Activated T-helper 9 cell treated with anti-CD3 and anti-CD28 coated beads, Interleukin-2, amount 50 U/mL, for 16 hours (primary cell): ENCODE results near the gene THOC6.
"Not testable (repeated sequence)": the region's sequence is repeated elsewhere in the genome, so short reads cannot be mapped to it uniquely, and the experiment has no call there.

ENCODE experiments used
- DNase-seq: peaks from one replicate; pipeline ENCODE4 v3.0.0-alpha.2; 2020; ENCODE audit warnings: low read depth

The THOC6 gene

GRCh38 chr16:3054965-3055733, 31.3 kb downstream of the THOC6 start:
- DNase-seq = no peak

DNA sequence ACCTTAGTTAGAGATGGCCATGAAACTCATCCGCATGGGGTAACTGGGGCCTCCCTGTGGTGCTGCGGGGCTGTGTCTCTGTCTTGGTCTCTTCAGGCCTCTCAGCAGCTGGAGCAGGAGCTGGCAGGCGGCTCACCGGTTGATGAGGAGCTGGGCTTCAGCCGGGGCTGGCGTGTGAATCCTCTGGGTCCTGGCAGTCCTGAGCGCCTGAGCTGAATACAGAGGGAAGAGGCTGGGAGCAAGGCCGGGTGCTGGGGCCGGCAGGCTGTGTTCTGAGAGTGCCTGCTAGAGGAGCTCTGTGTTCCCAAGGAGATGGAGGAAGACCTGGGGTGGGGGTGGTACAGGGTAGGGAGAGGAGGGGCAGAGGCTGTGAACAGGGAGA, 31.9 kb downstream of the THOC6 start:
- not testable (repeated sequence) for DNase-seq

DNA sequence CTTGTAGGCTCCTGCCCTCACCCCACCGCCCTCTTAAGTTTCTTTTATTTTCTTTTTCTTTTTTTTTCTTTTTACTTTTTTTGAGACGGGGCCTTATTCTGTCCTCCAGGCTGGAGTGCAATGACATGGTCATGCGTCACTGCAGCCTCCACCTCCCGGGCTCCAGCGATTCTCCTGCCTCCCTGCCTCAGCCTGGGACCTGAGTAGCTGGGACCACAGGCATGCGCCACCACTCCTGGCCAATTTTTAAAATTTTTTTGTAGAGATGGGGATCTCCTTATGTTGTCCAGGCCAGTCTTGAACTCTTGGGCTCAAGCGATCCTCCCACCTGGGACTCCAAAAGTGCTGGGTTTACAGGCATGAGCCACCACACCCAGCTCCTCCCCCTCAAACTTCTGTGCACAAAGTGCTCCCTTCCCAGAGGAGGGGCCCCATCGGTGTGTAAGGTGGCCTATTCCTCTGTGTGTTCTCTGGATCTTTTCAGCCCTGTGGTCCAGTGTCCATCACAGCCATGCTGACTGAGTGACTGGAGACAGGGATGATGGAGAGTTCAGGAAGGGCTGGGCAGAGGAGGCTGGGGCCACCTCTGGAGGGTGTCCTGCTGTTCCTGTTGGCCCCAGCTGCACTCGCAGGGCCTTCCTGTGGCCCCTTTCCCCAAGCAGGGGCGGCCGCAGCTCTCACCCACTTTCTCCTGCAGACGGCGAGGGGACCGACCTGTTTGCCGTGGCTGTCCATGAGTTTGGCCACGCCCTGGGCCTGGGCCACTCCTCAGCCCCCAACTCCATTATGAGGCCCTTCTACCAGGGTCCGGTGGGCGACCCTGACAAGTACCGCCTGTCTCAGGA, 32.7 kb downstream of the THOC6 start:
- no peak for DNase-seq

- DNase-seq = no peak
Measured at GRCh38 chr16:3057181-3058138, 33.6 kb downstream of the THOC6 start.

GRCh38 chr16:3058139-3059030, 34.5 kb downstream of the THOC6 start:
- peak; percentile 46 for DNase-seq

DNA sequence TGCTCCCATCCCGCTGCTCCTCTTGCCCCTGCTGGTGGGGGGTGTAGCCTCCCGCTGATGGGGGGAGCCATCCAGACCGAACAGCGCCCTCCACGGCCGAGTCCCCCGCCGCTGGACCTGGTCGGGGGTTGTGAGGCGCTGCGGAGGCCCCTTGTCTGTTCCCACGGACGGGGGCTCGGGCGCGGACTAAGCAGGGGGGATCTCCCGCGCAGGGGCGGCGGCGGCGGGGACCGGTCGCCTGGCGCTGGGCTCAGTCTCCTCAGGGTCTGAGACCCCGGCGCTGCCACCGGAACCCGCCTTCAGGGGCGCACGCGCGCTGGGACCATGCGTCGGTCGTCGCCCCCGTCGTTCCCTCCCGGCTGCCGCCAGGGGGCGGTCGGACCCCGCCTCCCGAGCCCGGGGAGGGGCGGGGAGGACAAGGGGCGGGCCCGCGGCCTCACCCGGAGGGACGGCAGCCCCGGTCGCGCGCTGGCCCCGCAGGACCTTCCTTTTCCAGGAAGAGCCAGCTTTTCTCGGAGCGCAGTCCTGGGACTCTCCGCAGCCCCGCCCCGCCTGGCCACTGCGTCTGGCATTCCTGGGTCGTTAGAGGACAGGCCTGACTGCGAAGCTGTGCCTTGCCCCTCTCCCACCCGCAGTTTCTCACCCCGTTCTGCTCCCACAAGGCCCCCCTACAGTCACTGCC, 35.3 kb downstream of the THOC6 start:
- peak; percentile 85 for DNase-seq

GRCh38 chr16:3059723-3060242, 35.9 kb downstream of the THOC6 start:
- DNase-seq = no peak

GRCh38 chr16:3060339-3061127, 36.7 kb downstream of the THOC6 start:
- no peak for DNase-seq

DNA sequence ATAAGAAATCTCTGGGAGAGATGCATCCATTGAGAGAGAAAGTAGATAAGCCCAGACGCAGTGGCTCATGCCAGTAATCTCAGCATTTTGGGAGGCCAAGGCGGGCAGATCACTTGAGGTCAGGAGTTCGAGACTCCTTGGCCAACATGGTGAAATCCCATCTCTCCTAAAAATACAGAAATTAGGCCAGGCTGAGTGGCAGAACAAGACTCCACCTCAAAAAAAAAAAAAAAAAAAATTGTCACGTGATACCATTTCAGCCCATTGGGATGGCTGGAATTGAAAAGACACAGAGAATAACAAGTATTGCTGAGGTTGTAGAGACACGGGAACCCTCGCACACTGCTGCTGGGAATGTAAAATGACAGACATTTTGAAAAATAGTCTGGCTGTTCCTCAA, 38.7 kb downstream of the THOC6 start:
- no peak for DNase-seq

DNA sequence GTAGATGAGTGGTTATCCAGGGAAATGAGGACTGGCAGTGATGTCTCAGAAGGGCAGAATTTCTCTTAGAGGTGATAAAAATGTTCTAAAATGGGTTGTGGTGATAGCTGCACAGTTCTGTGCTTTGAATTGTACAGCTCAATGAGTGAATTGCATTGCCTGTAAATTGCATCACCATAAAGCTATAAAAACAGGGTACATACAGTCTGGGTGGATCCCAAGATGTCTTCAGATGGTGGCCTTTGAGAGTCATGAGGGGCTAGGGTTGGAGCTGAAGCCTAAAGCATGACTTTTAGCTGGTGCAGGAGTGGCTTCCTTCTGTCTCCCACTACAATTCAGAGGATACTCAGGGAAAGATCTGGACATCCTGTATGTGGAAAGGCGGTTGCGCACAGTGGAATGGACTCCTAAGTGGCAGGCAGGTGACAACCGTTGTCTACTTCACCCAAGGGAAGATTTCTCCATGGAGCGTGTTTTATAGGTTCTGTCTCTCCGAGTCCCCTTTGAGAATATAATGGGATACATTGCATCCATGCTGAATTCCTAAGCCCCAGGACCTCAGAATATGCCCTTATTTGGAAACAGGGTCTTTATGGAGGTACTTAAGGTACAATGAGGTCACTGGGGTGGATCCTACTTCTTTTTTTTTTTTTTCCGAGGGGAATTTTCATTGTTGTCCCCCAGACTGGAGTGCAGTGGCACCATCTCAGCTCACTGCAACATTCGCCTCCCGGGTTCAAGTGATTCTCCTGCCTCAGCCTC, 40.0 kb downstream of the THOC6 start:
- no peak for DNase-seq

DNA sequence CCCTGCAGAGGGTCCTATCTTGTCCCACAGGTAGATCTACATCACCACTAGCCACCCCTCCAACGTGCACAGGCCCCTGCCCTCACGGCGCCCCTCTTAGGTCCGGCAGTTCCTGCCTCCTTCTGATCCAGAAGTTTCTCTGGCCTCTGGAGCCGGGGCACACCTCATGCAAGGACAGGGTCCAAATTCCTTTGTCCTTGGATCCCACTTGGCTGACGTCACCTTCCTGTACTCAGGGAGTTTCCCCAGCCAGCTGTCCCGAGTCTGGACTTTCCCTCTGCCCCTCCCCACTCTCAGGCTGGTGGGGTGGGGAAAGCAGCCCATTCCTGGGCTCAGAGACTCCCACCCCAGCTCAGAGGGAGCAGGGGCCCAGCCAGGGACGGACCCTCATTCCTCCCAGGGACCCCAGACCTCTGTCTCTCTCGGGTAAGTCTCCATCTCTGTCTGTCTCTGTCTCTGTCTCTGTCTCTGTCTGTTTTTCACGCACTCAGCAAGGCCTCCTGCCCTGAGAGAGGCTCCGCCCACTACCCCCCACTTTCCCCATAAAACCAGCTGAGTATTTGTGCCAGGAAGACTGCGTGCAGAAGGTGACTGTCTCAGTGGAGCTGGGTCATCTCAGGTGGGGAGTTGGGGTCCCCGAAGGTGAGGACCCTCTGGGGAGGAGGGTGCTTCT, 41.4 kb downstream of the THOC6 start, which contains the start of gene IL32:
TSS of gene IL32 (plus strand) at position 572 of the 673 bp plus-strand sequence. CDS start 172 bp downstream, outside the sequence.
- DNase-seq = peak; percentile 53

GRCh38 chr16:3065742-3066439, 42.1 kb downstream of the THOC6 start:
- DNase-seq = no peak

DNA sequence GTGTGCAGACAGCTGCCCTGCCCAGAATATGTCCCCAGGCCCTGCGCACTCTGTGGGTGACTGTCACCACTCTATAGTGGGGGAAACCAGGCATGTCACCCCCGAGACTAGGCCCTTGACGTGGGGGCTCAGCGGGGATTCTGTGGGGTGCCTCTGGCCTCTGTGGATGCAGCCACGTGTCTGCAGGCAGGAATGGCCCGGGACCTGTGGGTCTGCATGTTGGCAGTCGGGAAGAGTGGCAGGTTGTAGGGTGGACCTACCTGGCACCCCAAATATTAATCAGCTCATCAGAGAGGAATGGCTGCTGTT, 42.6 kb downstream of the THOC6 start:
- no peak for DNase-seq

DNA sequence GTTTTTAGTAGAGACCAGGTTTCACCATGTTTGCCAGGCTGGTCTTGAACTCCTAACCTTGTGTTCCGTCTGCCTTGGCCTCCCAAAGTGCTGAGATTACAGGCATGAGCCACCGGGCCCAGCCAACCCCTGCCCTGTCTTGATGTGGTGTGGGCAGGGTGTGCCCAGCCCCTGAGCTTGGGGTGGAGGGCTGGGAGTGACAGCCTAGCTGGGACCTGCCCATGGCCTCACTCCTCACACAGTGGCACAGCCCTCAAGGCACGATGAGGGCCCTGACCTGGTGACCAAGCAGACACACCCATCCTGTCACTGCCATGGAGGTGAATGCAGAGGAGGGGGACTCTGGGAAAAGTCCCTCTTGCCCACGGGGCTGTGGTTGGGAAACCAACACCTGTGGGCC, 44.7 kb downstream of the THOC6 start:
- no peak for DNase-seq

- not testable (repeated sequence) for DNase-seq
Measured at GRCh38 chr16:3069146-3069545, 45.3 kb downstream of the THOC6 start.

- no peak for DNase-seq
Measured at GRCh38 chr16:3070608-3071111, 46.8 kb downstream of the THOC6 start.

DNA sequence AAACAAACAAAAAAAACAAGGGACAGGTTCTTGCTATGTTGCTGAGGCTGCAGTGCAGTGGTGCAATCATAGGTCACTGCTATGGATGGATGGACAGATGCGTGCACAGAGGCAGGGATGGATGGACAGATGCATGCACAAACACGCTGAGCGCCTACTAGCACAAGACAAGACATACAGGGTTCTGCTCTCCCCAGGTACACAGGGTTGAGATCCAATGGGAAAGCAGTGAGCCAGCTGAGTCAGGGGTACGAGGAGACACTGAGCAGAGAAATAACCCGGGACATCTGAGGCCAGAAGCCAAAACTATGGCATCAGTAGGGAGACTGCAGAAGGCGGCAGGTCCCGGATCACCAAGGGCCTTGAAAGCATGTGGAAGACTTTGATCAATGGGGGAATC, 47.8 kb downstream of the THOC6 start:
- DNase-seq = no peak
